Measurements from ENCODE around the gene ZNF384.
"Not testable (repeated sequence)": the region's sequence is repeated elsewhere in the genome, so short reads cannot be mapped to it uniquely, and the experiment has no call there.

Gene ZNF384

DNA sequence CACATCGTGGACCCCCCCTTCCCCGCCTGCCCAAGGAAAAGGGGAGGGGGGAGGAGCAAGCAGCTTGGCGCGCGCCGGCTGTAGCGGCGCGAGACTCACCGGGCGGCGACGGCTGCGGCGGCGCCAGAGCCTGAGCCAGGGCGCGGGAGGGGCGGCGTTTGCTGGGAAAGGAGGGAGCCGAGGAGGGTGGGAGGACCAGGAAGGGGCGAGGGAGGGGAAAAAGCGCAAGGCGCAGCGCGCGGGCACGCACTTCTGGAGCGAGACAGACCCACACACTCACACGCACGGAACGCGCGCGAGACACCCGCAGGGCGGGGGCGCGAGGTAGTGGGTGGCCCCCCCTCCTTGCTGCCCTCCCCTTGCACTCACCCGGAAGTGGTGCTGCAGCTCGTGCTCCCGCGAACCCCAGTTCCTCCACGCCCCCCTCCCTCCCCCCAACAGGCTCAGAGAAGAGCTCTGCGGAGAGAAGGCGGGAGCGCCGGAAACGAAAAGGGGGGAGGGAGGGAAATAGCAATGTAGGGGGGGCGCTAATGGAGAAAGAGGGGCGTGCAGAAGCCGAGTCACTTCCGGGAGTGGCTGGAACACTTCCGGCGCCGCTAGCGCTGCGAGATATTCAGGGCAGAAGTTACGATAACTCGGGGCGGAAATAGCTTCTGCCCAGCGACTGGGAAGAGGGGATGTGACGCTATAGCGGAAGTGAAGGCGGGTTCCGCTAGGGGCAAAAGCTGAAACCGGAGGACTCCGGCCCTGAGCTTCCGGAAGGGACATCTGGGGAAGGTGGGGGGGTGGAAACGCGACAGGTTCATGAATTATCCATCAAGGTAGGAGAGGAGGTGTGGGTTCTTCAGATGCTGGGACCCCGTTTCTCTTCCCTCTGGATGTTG is at the start of gene ZNF384:
Gene ZNF384, minus strand, starts transcription at position 377 of the 884 bp plus-strand sequence. CDS start 9,855 bp downstream, outside the sequence.
- DNase-seq, result peak; percentile 100

DNA sequence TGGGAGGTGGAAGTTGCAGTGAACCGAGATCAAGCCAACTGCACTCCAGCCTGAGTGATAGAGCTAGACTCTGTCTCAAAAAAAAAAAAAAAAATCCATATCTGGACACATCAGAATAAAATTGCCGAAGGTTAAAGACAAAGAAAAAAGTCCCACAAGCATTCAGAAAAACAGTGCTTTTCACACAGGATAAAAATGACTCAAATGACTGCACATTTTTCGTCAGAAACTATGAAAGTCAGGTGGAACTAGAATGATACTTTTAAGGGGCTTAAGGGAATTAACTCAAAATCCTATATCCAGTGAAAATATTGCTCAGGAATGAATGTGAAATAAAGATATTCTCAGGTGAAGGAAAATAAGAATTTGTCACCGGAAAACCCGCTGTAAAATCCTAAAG is 47.6 kb upstream of the ZNF384 start:
- no peak for DNase-seq

DNA sequence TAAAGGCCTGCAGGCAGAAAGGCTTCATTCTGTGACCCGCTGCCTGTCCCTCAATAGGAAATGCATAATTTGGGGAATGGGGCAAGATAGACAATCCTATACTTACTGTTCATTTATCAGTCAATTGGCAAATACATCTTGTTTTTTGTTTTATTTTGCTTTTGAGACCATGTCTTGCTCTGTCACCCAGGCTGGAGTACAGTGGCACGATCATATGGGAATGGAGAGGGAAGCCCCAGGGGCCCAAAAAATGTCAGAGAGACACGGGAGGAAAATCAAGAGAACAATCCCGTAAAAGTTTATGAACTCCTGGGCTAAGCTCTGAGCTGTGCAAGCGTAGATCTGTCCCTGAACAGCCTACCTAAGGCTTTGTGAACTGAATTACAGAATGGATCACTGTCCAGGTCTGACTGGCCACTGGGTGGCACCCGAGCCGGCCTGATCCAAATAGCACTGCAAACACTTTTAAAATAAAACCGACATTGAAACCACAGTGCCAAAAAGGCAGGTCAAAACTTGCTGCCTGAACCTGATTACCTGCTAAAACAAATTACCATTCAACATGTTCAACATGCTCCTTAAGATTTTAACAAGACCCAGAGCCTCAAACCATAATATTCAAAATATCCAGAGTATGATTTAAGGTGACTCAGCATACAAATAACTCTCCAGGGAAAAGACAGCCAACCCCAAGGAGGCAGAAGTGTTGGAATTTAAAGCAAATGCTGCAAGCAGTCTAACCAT is 46.4 kb upstream of the ZNF384 start:
- peak; percentile 56 for DNase-seq

DNA sequence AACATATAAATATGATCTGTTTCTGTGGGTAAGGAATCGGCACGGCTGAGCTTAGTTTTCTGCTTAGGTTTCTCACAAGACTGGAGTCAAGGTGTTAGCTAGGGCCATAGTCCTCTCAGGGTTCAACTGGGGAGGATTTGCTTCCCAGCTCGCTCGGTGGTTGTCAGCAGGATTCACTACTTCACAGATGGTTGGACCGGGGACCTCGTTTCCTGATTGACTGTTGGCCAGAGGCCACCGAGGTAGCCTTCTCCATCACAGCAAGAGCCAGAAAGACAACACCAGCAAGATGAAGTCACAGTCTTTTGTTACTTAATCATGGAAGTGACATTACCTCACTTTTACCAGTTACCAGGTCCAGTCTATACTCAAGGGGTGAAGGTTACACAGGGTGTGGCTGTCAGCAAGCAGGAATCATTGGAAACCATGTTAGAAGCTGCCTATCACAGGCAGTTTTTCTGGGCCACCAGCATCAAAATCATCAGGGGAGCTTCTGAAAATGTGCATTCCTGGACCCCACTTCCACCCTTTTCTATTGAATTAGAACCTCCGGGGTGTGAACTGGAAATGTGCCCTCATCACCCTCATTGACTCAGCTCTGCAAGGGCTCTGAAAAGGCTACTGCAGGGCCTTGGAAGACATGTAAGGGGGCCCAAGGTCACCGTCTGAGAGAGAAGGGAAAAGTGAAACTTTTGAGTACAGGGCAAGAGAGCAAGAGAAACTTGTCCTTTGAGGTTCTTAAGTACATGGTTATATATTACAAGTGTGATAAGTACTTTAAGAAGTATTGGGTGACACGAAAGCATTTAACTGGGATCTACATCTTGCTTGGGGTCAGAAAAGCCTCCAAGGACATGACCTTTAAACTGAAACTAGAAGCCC is 45.6 kb upstream of the ZNF384 start:
- no peak for DNase-seq

DNA sequence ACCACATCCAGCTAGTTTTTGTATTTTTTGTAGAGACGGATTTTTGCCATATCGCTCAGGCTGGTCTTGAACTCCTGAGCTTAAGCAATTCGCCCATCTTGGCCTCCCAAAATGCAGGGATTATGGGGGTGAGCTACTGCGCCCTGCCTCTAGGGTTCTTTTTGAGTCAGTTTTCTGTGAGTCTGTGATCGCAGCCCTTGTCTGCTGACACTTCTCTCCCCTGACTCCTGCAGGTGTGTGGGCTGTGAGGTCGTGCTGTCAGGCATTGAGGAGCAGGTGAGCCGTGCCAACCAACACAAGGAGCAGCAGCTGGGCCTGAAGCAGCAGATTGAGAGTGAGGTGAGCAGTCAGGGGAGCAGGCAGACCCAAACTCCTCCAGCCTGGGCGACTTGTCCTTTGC is 41.0 kb upstream of the ZNF384 start:
- DNase-seq, result no peak

DNA sequence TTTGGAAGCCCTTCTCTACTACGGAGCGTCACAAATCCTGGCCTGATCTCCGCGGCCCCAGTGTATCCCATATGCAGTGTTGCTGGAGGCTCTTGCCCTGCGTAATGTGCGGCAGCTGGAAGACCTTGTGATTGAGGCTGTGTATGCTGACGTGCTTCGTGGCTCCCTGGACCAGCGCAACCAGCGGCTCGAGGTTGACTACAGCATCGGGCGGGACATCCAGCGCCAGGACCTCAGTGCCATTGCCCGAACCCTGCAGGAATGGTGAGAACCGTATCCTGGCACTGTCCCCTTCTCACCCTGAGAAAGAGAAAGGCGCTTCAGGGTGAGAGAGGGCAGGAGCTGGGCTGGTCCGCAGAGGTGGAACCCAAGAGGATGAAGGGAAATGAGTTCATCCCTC is 40.0 kb upstream of the ZNF384 start:
- DNase-seq, result no peak

DNA sequence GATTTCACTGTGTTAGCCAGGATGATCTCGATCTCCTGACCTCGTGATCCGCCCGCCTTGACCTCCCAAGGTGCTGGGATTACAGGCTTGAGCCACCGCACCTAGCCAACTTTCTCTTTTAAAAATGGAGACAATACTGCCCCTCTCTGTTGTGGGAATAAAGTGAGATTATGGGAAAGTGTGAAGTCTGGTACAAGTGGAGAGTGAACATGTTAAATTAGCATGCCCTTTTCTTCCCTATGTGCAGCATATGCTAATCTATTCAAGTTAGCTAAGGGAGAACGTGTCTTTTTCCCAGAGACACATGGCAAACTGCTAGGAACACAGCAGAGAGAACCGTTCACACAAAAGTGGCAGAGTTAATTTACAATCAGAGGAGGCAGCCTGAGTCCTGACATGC is 36.2 kb upstream of the ZNF384 start:
- DNase-seq, result no peak

DNA sequence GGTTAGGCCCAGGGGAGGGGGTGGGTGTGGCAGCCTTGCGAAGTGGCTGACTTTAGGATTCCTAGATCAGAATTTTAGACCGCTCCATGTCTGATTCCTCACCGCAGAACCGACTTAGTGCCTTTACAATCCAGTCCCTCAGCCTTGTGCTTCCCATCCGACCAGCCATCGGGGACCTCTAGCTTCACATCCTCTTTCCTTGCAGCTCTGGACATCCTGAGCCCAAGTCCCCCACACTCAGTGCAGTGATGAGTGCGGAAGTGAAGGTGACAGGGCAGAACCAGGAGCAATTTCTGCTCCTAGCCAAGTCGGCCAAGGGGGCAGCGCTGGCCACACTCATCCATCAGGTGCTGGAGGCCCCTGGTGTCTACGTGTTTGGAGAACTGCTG is 35.2 kb upstream of the ZNF384 start:
- no peak for DNase-seq

DNA sequence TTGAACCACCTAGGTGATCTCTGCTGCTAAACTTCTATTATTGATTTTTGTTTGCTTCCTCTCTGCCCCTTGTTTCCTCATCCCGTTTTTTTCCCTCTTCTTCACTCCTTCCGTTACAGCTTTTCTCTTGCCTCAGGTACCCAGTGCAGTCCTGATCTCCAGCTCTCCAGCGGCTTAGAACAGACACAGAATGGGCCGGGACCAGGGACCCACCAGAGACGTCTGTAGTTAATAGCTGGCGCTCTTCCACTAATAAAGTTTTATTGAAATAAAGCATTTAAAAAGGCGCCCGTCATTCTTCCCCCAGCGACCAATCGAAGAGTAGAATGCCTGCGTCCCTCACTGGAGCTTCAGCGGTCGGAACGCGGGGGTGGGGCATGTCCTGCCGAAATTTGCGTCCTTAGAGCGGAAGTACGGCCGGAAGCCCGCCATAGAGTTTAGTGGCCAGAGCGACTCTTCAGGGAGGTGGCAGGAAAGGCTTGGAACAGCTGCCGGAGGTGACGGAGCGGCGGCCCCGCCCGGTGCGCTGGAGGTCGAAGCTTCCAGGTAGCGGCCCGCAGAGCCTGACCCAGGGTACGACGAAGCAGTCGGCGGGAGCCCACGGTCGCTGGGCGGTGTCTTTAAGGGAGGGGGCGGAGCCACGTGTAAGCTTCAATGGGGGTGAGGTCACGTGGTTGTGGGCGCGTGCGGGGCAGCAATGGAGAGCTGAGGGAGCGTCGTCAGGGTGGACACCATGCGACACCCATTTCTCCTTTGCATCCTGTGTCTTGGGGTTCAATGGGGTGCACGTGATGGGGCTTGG is 34.6 kb upstream of the ZNF384 start, which contains the start of gene COPS7A:
Gene COPS7A, plus strand, starts transcription at position 440 of the 802 bp plus-strand sequence. CDS start 611 bp downstream, outside the sequence.
- DNase-seq, result peak; percentile 99

DNA sequence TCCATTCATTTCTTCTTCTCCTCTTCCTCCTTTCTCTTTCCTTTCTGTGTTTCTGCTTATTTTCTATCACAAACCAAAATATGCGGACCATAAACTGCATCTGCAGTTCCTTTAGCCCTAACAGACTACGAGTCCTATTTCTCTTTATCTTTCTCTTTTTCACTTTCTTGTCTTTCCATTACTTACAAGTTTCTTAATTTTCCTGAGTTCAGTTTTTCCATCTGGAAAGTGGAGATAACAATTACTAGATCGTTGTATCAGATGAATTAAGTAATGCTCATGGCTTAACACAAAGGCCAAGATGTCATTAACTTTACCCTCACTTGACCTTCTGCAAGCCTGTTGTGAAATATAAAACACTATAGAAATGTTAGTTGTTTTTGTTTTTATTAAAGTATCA is 33.7 kb upstream of the ZNF384 start:
- DNase-seq, result no peak

DNA sequence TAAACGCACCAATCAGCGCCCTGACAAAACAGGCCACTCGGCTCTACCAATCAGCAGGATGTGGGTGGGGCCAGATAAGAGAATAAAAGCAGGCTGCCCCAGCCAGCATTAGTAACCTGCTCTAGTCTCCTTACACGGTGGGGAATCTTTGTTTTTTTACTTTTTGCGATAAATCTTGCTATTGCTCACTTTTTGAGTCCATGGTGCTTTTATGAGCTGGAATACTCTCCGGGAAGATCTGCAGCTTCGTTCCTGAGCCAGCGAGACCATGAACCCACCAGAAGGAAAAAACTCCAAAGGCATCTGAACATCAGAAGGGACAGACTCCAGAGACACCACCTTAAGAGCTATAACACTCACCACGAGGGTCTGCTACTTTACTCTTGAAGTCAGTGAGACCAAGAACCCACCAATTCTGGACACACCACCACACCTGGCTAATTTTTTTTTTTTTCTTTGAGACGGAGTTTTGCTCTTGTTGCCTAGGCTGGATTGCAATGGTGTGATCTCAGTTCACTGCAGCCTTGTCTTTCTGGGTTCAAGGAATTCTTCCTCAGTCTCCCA is 27.8 kb upstream of the ZNF384 start:
- no peak for DNase-seq

DNA sequence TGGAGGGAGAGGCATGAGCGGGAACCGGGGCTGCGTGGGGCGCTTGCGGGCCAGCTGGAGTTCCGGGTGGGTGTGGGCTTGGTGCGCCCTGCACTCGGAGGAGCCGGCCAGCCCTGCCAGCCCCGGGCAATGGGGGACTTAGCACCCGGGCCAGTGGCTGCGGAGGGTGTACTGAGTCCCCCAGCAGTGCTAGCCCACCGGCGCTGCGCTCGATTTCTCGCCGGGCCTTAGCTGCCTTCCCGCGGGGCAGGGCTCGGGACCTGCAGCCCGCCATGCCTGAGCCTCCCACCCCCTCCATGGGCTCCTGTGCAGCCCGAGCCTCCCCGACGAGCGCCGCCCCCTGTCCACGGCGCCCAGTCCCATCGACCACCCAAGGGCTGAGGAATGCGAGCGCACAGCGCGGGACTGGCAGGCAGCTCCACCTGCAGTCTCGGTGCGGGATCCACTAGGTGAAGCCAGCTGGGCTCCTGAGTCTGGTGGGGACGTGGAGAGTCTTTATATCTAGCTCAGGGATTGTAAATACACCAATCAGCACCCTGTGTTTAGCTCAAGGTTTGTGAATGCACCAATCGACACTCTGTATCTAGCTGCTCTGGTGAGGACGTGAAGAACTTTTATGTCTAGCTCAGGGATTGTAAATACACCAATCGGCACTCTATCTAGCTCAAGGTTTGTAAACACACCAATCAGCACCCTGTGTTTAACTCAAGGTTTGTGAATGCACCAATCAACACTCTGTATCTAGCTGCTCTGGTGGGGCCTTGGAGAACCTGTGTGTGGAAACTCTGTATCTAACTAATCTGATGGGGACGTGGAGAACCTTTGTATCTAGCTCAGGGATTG is 27.1 kb upstream of the ZNF384 start:
- not testable (repeated sequence) for DNase-seq

DNA sequence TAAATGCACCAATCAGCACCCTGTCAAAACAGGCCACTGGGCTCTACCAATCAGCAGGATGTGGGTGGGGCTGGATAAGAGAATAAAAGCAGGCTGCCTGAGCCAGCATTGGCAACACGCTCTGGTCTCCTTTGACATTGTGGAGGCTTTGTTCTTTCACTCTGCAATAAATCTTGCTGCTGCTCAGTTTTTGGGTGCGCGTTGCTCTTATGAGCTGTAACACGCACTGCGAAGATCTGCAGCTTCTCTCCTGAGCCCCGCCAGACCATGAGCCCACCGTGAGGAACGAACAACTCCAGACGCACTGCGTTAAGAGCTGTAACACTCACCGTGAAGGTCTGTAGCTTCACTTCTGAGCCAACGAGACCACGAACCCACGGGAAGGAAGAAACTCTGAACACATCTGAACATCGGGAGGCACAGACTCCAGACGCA is 19.8 kb upstream of the ZNF384 start:
- no peak for DNase-seq

DNA sequence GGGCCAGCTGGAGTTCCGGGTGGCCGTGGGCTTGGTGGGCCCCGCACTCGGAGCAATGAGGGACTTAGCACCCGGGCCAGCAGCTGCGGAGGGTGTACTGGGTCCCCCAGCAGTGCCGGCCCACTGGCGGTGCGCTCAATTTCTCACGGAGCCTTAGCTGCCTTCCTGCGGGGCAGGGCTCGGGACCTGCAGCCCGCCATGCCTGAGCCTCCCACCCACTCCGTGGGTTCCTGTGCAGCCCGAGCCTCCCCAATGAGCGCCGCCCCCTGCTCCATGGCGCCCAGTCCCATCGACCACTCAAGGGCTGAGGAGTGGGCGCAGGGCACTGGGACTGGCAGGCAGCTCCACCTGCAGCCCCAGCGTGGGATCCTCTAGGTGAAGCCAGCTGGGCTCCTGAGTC is 19.2 kb upstream of the ZNF384 start:
- DNase-seq, result not testable (repeated sequence)

DNA sequence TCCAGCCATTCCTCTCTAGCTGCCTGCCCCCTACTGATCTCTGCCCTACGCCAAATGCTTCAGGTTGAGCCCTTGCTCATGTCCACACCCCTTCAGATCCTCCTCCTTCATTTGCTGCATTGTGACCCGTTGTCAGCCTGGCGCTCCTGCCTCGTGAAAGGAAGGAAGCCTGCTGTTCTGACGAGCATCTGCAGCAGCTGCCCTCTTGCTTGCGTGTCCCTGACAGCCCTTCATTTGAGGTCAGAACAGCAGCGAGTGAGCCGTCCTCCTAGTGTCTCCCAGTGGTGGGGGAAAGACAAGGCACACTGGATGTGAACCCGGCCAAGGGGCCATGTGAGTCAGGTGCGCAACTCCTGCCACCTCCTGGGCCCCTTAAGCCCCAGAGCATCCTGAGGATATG is 14.5 kb upstream of the ZNF384 start:
- no peak for DNase-seq

DNA sequence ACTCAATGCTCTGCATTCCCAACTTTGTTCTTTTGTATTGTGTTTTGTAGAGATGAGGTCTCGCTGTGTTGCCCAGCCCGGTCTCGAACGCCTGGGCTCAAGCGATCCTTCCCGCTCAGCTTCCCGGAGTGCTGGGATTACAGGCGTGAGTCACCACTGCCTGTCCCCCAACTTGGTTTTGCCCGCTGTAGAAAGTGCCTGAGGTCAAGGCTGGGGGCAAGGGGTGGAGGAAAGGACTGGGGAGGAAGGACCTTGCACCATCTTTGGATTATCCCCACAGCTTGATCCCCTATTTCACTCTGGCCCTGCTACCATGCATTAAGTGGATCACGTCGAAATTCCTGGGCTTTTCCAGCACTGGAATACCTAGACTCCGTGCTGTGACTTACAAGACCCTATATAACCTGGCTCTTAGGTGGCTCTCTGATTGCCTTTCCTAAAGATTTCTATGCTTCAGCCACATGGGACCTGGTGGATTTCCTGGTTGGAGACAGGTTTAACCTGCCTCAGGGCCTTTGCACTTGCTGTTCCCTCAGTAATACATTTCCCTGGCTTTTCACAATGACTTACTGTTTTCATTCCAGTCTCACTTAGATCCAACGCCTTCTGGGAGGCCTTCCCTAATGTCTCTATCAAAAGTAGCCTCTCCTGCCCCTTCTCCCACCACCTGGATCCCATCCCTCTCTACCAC is 12.0 kb upstream of the ZNF384 start:
- DNase-seq, result peak; percentile 41

DNA sequence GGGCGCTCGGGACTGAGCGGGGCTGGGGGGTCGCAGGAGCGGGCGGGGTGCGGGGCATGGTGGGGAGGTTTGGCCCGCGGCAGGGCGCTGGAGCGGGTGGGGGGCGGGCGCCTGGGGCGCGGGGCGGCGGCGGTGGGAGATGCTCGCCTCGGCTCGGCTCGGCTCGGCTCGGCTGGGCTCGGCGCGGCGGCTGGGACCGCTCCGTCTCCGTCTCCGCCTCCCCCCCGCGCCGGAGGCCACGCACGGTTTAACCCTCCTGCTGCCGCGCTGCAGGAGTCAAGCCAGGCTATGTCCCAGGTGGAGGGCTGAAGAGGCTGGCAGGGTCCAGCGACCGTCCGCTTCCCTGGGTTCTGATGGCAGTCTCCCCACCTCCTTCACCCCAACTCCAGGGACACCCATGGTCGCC is 11.5 kb upstream of the ZNF384 start, which contains the start of gene PIANP:
Gene PIANP, minus strand, starts transcription at position 170 of the 406 bp plus-strand sequence. CDS start 2,754 bp downstream, outside the sequence.
- DNase-seq, result peak; percentile 33

DNA sequence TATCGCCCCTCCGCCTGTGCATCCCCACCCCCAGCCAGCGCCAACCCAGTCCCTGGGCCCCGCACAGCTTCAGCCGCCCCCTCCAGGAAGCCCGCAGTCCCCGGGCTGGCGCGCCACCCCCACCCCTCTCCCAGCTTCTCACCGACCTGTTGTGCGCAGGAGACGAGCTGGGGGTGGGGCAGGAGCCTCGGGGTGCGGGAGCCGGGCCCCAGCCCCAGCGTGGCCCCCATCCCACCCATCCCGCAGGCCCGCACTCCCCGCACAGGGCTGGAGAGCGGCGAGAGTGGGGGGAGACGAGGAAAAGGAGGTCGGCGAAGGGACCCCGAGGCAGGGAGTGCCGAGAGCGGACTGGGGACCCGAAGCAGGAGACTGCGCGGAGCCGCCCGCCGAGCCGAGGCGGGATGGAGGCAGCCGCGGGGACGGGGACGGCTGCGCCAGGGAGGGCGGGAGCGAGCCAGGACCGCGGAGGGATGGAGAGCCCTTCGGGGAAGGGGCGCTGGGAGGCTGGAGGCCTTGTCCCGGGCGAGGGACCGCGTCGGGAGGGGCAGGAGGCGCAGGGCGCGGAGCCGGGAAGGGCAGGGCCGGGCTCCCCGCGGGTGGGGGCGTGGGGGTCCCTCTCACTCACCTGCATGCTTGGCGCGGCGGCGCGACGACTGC is 10.9 kb upstream of the ZNF384 start:
- DNase-seq, result no peak

DNA sequence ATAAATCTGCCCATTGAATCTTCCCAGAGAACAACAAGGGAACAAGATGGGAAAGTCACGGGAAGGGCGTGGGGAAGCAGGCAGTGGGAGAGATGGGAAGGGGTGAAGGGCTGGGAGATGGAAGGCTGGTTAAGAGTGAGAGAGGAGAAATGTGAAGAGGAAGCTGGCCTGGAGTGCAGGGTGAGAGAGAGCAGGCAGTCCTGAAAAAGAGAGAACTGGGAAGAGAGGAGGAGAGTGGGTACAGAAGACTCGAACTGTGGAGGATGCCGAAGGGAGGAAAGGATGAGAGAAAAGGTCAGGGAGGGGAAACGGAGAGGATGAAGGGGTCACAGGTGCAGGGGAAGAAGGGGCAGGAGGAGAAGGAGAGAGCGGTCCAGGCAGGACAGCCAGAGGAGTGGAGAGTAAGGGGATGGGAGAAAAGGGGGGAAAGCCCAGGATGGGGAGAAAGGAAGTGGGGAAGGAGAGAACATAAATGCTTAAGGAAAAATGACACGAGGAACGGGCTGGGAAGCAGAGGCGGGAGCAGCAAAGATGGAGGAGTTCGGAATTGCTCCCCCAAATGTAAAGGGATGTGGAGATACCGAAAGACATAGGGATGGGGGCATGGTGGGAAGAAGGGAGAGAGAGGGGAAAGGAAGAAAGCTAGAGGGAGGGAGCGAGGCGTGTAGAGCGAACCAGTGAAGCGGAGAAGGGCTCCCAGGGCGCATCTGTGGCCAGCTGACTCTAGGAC is 10.2 kb upstream of the ZNF384 start:
- DNase-seq, result no peak

All from EL (cell line).